ENCODE measurements around the gene UBE3D.

Gene UBE3D

GRCh38 chr6:83108378-83108777 is 42.7 kb upstream of the UBE3D start:
- no peak overlapping the region for H2AFZ ChIP-seq (ENCODE audit: low read length)
- TF ChIP-seq CTCF (IDR thresholded peaks at IDR 0.05; ENCODE audit: low read length) (no peak), EZH2phosphoT487 (IDR thresholded peaks at IDR 0.05; ENCODE audit: low read length) (no peak), EZH2 (optimal IDR thresholded peaks at IDR 0.05; ENCODE audit: low read depth, low read length) (no peak)
- H3K79me2 ChIP-seq (ENCODE audit: low read length), result no peaks in the 10 kb centered on the region

GRCh38 chr6:83098589-83098988 is 32.9 kb upstream of the UBE3D start:
- H3K4me1 ChIP-seq (ENCODE audit: low read length), result no peaks in the 10 kb centered on the region
- H4K20me1 ChIP-seq (ENCODE audit: insufficient read depth, low read length), result no peaks in the 10 kb centered on the region
- no peak overlapping the region for H3K27ac ChIP-seq (ENCODE audit: low read length)
- H3F3A ChIP-seq (ENCODE audit: insufficient read depth, low read length), result no peaks in the 10 kb centered on the region
- H3K79me2 ChIP-seq (ENCODE audit: low read length), result peaks cover 15% of the 10 kb centered on the region
- H3K9me3 ChIP-seq (replicated peaks; ENCODE audit: insufficient read depth, low read length), result no peaks in the 10 kb centered on the region
- H3K4me2 ChIP-seq (ENCODE audit: low read depth, low read length), result no peak overlapping the region
- TF ChIP-seq EZH2phosphoT487 (IDR thresholded peaks at IDR 0.05; ENCODE audit: low read length) (no peak), EZH2 (optimal IDR thresholded peaks at IDR 0.05; ENCODE audit: low read depth, low read length) (no peak), CTCF (IDR thresholded peaks at IDR 0.05; ENCODE audit: low read length) (no peak)
- no peaks in the 10 kb centered on the region for H3K27me3 ChIP-seq (replicated peaks; ENCODE audit: insufficient read depth, low read length)
- H3K9me2 ChIP-seq (replicated peaks; ENCODE audit: insufficient read depth, low read length), result no peaks in the 10 kb centered on the region
- H2AFZ ChIP-seq (ENCODE audit: low read length), result no peak overlapping the region
- H3K36me3 ChIP-seq (replicated peaks; ENCODE audit: insufficient read depth, low read length), result no peaks in the 10 kb centered on the region; the same call in 1 of the 2 replicates
- H3K9ac ChIP-seq (ENCODE audit: low read length), result no peak overlapping the region
- no peak for DNase-seq
- no peak overlapping the region for H3K4me3 ChIP-seq (ENCODE audit: low read length)

More at GRCh38 chr6:83108378-83108777, 42.7 kb upstream of the UBE3D start:
- peaks cover 15% of the 10 kb centered on the region for H3K4me1 ChIP-seq (ENCODE audit: low read length)
- H3K9me3 ChIP-seq (replicated peaks; ENCODE audit: insufficient read depth, low read length), result no peaks in the 10 kb centered on the region
- H3K4me3 ChIP-seq (ENCODE audit: low read length), result no peak overlapping the region
- H3K27me3 ChIP-seq (replicated peaks; ENCODE audit: insufficient read depth, low read length), result no peaks in the 10 kb centered on the region
- no peaks in the 10 kb centered on the region for H4K20me1 ChIP-seq (ENCODE audit: insufficient read depth, low read length)
- no peaks in the 10 kb centered on the region for H3K36me3 ChIP-seq (replicated peaks; ENCODE audit: insufficient read depth, low read length)
- H3K9me2 ChIP-seq (replicated peaks; ENCODE audit: insufficient read depth, low read length), result no peaks in the 10 kb centered on the region
- H3K9ac ChIP-seq (ENCODE audit: low read length), result no peak overlapping the region
- no peaks in the 10 kb centered on the region for H3F3A ChIP-seq (ENCODE audit: insufficient read depth, low read length)
- no peak overlapping the region for H3K4me2 ChIP-seq (ENCODE audit: low read depth, low read length)
- H3K27ac ChIP-seq (ENCODE audit: low read length), result no peak overlapping the region
- no peak for DNase-seq

DNA sequence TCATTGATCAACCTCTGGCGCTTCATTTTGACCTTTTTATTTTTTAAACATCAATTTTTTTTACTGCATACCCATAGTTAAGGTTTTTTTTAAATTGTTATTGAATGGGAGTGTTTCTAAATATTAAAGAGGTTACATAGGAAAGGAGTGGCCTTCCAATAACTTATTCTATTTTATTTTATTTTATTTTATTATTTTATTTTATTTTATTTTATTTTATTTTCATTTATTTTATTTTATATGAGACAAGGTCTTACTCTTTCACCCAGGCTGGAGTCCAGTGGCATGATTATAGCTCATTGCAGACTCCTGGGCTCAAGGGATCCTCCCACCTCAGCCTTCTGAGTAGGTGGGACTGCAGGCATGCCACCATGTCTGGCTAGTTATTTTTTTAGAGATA is 32.0 kb upstream of the UBE3D start:
- no peaks in the 10 kb centered on the region for H3K4me1 ChIP-seq (ENCODE audit: low read length)
- no peaks in the 10 kb centered on the region for H3K9me2 ChIP-seq (replicated peaks; ENCODE audit: insufficient read depth, low read length)
- H3K36me3 ChIP-seq (replicated peaks; ENCODE audit: insufficient read depth, low read length), result no peaks in the 10 kb centered on the region; the same call in 1 of the 2 replicates
- no peak overlapping the region for H3K4me2 ChIP-seq (ENCODE audit: low read depth, low read length)
- no peak for TF ChIP-seq CTCF (IDR thresholded peaks at IDR 0.05; ENCODE audit: low read length)
- TF ChIP-seq EZH2 (optimal IDR thresholded peaks at IDR 0.05; ENCODE audit: low read depth, low read length), result no peak
- TF ChIP-seq EZH2phosphoT487 (IDR thresholded peaks at IDR 0.05; ENCODE audit: low read length), result no peak
- H4K20me1 ChIP-seq (ENCODE audit: insufficient read depth, low read length), result no peaks in the 10 kb centered on the region
- no peaks in the 10 kb centered on the region for H3K27me3 ChIP-seq (replicated peaks; ENCODE audit: insufficient read depth, low read length)
- H3K4me3 ChIP-seq (ENCODE audit: low read length), result no peak overlapping the region
- H3K9me3 ChIP-seq (replicated peaks; ENCODE audit: insufficient read depth, low read length), result no peaks in the 10 kb centered on the region
- no peaks in the 10 kb centered on the region for H3F3A ChIP-seq (ENCODE audit: insufficient read depth, low read length)
- peaks cover 16% of the 10 kb centered on the region for H3K79me2 ChIP-seq (ENCODE audit: low read length)
- DNase-seq, result no peak
- H3K27ac ChIP-seq (ENCODE audit: low read length), result no peak overlapping the region
- no peak overlapping the region for H3K9ac ChIP-seq (ENCODE audit: low read length)
- H2AFZ ChIP-seq (ENCODE audit: low read length), result no peak overlapping the region
